NCI-H748 treated with DMSO at 0.1 percent for 48 hours (cell line): ENCODE results near the gene MAP2K2.
"Not testable (repeated sequence)": the region's sequence is repeated elsewhere in the genome, so short reads cannot be mapped to it uniquely, and the experiment has no call there.

ENCODE experiments used
- DNase-seq: peaks from one replicate; lab custom pipeline; 2025; lab: John Stamatoyannopoulos, UW

MAP2K2 gene

DNA sequence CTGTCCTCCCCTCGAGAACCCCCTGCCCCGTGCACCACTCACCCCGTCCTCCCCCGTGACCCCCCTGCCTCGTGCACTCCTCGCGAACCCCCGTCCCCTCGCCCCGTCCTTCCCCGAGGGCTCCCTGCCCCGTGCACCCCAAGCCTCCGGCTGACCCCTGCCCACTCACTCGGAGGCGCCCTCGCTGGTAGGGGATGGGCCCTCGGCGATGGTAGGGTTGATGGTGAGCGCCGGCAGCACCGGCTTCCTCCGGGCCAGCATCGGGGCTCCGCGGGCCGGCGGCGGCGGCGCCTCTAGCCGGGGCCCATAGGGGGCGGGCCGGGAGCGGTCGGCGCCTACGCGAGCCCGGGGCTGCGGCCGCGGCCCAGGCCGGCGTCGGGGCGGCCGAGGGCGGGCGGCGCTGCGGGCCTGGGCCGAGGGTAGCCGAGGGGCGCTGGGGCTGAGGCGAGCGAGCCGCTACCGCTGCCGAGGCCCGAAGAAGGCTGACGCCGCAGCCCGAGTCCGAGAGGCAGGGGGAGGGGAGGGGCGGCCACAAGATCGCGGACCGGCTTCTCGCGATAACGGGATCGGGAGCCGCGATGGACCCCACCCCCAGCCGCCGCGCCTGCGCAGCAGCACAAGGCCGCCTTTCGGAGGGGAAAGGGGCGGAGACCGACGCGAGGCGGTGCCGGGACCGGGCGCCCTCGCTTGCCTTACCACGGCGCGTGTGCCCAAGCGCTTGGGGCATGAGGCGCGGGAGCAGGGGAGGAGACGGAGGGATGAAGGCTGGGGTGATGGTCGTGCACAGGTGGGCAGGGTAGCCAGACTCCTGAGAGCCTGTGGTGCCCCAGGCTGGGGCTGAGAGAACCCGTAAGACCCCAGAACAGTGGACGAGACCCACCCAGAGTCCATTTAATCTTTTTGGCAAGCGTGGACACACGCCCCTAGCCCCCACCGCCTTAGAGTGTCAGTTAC lies at the start of gene MAP2K2:
TSS of gene MAP2K2 (minus strand) at position 508 of the 954 bp plus-strand sequence. CDS start at position 261, 247 bp downstream.
- DNase-seq: peak; percentile 74

DNA sequence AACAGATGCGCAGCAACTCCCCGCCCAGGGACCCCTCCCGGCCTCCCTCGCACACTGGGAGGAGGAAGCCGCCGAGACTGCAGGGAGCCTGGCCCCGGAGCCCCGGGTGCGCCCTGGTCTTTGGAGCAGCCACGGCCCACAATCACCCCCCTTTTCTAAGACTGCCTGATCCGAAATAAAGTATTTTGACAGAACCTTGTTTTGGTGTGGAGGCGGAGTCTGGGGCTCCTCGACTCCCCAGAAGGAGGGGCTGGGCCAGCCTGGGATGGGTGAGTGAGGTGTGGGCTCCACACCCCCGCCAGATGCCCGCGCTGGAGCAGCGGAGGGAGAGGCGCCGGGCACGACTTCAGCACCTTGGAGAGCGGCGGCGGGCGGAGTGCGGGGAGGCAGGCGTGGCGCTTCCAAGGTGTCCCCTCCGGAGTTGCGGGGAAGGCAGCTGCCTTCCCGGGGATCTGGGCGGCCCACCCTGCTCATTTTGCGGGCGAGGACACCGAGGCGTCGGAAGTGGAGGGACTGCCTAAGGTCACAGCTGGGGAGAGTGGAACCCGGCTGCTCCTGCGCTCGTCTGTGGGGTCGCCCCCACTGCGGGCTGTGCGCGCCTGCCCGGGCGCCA lies 49.0 kb upstream of the MAP2K2 start:
- no peak for DNase-seq

GRCh38 chr19:4171676-4172075 lies 47.8 kb upstream of the MAP2K2 start:
- DNase-seq: no peak

GRCh38 chr19:4164262-4164661 lies 40.3 kb upstream of the MAP2K2 start:
- no peak for DNase-seq

DNA sequence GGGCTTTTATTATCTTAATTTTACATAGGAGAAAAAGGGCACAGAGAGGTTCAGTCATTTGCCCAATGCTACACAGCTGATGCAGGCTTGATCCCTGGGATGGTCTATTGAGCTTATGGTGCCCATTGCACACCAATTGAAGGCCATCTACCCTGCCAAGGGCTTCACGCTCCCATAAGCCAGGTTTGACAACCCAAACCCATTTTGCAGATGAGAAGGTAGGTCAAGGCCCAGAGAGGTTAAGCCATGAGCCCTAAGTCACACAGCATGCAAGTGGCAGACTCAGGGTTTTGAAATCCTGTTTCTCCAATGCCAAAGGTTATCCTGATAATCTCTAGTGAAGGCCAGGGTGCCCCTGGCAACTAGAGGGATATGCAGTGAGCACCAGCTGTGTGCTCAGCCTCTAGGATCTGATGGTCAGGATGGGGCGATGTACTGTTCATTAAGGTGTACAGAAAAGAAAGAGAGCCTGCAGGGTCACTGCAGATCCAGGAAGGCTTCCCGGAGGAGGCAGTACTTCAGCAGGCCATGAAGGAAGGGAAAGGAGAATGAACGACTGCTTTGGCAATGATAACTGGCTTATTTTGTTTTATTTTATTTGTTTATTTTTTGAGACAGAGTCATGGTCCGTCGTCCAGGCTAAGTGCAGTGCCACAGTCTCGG lies 37.6 kb upstream of the MAP2K2 start:
- no peak for DNase-seq

- not testable (repeated sequence) for DNase-seq
Measured at GRCh38 chr19:4157971-4158370, 34.0 kb upstream of the MAP2K2 start.

DNA sequence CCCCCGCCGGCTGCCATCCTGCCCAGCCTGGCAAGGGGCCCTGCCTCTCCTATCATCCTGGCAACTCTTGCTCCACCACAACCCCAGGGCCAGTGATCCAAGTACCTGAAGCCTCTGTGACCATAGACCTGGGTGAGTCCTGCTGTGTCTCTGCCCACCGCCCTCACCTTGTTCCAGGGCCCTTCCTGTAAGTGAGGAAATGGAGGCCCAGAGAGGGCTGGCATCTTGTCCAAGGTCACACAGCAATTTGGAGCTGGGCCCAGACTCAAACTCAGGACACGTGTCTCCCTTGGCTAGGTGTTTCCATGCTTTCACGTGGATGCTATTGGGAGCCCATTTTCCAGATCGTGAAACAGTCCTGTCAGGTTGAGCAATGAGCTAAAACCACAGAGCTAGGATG lies 33.2 kb upstream of the MAP2K2 start:
- no peak for DNase-seq

- DNase-seq: no peak
Measured at GRCh38 chr19:4154571-4155312, 30.8 kb upstream of the MAP2K2 start.

GRCh38 chr19:4152241-4152998 lies 28.5 kb upstream of the MAP2K2 start:
- DNase-seq: no peak

DNA sequence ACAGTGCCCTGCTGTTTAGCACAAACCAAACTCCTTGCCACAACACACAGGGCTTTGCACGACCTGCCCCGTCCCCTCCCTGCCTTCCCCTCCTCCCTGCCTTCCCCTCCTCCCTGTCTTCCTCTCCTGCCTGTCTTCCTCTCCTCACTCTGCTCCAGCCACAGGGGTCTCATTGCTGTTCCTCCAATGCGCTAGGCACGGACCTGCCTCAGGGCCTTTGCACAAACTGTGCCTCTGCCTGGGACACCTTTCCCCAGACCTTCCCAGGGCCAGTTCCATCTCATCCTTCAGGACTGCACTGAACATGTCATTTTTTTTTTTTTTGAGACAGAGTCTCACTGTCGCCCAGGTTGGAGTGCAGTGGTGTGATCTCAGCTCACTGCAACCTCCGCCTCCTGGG lies 27.7 kb upstream of the MAP2K2 start:
- no peak for DNase-seq

DNA sequence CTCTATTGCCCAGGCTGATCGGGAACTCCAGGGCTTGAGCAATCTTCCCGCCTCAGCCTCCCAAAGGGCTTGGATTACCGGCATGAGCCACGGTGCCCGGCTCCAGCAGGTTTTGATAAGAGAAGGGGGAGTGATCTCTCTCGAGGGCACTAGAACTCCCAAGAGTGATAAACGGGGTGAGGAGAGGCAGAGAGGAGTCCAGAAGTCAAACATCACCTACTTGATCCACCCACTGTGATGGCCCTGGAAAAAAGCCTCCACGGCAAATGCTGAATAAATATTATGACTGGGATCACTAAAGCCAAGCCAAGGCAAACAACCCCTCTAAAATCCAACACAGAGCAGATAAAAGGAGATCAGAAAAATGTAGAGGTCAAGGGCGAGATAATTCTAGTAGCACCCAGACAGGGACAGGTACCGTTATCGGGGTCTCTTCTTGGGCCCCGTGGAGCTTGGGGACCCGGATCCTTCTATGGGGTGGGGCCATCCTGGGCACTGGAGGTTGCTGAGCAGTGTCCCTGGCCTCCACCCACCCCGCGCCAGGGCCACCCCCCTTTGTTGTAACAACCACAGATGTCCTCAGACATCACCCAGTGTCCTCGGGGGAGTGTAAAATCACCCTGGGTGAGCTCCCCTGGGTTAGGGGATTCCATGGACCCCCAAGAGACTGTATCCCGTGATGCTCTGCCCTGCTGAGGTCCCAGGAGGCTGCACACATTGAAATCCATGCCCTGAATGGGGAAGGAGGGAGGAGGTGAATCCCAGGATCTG lies 25.8 kb upstream of the MAP2K2 start:
- DNase-seq: no peak

DNA sequence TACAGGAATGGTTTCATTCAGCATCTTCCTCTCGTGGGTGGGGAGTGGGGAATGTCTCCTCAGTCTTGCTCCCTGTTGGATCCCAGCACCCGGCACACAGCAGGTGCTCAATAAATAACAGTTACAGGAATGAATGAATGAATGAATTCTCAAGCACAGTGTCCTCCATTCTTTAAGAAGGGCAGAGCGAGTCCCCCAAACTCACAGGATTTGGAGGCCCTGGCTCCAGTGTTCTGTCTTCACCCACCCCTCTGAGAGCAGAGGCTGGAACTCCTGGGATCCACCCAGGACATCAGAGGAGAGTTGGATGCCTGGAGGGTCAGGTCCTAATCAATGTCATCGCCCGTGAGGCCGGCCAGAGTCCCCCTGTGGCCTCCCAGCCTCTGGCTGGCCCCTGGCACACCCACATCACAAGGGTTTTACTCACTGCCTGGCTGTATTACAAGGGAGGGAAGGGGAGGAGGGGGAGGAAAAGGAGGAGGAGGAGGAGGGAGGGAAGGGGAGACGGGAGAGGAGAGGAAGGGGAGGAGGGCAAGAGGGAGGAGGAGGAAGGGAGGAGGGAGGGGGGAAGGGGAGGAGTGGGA lies 20.8 kb upstream of the MAP2K2 start:
- no peak for DNase-seq

DNA sequence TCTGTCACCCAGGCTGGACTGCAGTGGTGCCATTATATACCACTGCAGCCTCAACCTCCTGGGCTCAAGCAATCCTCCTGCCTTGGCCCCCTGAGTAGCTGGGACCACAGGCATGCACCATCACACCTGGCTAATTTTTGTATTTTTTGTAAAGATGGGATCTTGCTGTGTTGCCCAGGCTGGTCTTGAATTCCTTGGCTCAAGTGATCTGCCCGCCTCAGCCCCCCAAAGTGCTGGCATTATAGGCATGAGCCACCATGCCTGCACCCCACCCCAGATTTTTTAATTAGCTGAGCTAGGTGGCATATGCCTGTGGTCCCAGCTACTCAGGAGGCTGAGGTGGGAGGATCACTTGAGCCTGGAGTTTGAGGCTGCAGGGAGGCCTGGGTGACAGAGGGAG lies 19.0 kb upstream of the MAP2K2 start:
- DNase-seq: not testable (repeated sequence)

DNA sequence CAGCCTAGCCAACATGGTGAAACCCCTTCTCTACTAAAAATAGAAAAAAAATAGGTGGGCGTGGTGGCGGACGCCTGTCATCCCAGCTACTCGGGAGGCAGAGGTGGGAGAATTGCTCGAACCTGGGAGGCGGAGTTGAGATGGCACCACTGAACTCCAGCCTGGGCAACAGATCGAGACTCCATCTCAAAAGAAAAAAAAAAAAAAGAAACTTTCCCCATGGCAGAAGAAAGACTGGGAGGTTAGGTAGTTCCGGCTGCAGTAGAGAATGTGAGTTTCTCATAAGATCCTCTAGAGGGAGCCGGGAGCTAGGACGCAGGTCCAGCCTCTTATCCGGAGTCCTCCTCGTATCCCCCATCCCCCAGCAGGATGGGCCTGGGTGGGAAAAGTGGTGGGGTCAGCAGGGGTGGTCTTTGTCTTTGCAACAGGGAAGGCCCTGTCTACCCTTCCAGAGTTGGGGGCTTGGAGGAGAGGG lies 16.4 kb upstream of the MAP2K2 start:
- DNase-seq: peak; percentile 18

DNA sequence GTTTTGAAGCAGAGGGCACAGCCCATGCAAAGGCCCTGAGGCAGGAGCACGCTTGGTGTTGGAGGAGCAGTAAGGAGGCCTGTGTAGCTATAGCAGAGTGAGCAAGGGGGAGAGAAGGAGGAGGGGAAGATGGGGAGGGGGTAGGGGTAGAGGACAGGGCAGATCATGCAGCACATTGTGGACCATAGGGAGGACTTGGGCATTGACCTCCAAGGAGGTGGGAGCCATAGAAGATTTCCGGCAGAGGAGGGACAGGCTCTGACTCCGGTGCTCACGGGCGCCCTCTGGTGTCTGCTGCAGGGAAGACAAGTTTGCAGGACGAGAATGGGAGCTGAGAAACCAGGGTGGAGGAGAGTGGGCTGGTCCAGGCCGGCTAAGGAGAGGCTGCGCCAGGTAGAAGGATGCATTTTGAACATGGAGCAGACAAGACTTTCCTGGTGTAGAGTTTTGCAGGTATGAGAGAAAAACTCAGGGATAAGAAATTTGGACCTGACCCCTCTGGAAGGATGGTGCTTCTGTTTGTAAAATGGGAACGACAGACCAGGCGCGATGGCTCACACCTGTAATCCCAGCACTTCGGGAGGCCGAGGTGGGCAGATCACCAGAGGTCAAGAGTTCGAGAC lies 15.8 kb upstream of the MAP2K2 start:
- peak; percentile 19 for DNase-seq

DNA sequence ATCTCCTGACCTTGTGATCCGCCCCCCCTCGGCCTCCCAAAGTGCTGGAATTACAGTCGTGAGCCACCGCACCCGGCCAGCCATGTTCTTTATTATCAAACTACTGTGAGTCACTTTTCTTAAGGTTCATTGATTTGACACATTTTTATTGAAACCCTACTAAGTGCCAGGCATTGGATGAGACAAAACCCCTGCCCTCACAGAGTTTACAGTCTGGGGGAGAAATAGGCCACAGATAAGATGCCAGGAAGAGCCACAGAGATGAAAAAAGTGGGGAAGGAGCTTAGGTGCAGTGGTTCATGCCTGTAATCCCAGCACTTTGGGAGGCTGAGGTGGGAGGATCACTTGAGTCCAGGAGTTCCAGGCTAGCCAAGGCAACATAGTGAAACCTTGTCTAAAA lies 14.5 kb upstream of the MAP2K2 start:
- no peak for DNase-seq

DNA sequence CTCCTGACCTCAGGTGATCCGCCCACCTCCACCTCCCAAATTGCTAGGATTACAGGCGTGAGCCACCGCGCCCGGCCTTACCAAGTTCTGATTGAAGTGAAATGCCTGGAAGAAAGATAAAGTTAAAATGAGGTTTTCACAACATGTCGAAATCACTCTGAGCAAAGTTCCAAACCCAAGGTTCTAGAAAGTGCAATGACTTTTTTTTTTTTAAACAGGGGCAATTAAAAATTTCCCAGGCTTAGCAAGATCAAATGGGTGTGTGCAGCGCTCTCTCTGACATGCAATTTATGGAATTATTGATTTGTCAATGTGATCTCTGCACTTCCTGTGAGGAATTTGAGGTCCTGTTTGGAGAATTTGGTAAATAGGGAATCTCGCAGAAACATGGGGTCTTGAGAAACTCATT lies 12.8 kb upstream of the MAP2K2 start:
- DNase-seq: no peak

- not testable (repeated sequence) for DNase-seq
Measured at GRCh38 chr19:4135386-4135785, 11.5 kb upstream of the MAP2K2 start.

- DNase-seq: no peak
Measured at GRCh38 chr19:4134351-4134750, 10.4 kb upstream of the MAP2K2 start.
